Mucosa of stomach (tissue), 1 donor: Measurements from ENCODE around the gene BLTP1.
"Not testable (repeated sequence)": the region's sequence is repeated elsewhere in the genome, so short reads cannot be mapped to it uniquely, and the experiment has no call there.

Source experiments
- H3K27me3 ChIP-seq: one replicate; pipeline ENCODE4 v1.7.0; 2013; ENCODE audit warnings: mild to moderate bottlenecking, low read length; ENCODE audit not compliant: control insufficient read depth, insufficient read depth
- H3K36me3 ChIP-seq: one replicate; pipeline ENCODE4 v1.7.0; 2013; ENCODE audit warnings: low read length; ENCODE audit not compliant: control insufficient read depth, insufficient read depth
- H3K4me1 ChIP-seq: one replicate; pipeline ENCODE4 v1.7.0; 2013; ENCODE audit warnings: mild to moderate bottlenecking, low read length; ENCODE audit not compliant: control insufficient read depth, insufficient read depth
- H3K4me3 ChIP-seq: one replicate; pipeline ENCODE4 v1.7.0; 2013; ENCODE audit warnings: low read length
- H3K9ac ChIP-seq: one replicate; pipeline ENCODE4 v1.7.0; 2013; ENCODE audit warnings: mild to moderate bottlenecking, low read length, moderate library complexity
- H3K9me3 ChIP-seq: one replicate; pipeline ENCODE4 v1.7.0; 2013; ENCODE audit warnings: mild to moderate bottlenecking, low read length, moderate library complexity; ENCODE audit not compliant: control insufficient read depth
- donor health status: Pancreatic carcinoma.

The BLTP1 gene

GRCh38 chr4:122151982-122152710, at the start of gene BLTP1:
TSS of gene BLTP1 (plus strand) at chr4:122152331. CDS start at chr4:122170648, 18,317 bp downstream.
- Histone ChIP-seq H3K9ac (peak within 1 kb of the TSS; percentile 92), H3K36me3 (no peaks in the 10 kb centered on the region), H3K9me3 (no peaks in the 10 kb centered on the region), H3K27me3 (no peaks in the 10 kb centered on the region), H3K4me3 (peak within 1 kb of the TSS; percentile 92), H3K4me1 (no peaks in the 10 kb centered on the region)

GRCh38 chr4:122104184-122104583, 47.9 kb upstream of the BLTP1 start:
- Histone ChIP-seq H3K36me3 (no peaks in the 10 kb centered on the region), H3K27me3 (no peaks in the 10 kb centered on the region), H3K9ac (no peak overlapping the region), H3K4me3 (no peak overlapping the region), H3K4me1 (no peaks in the 10 kb centered on the region), H3K9me3 (no peaks in the 10 kb centered on the region)

- H3K4me3 ChIP-seq, result no peak overlapping the region
- H3K9me3 ChIP-seq, result no peaks in the 10 kb centered on the region
- no peak overlapping the region for H3K9ac ChIP-seq
- H3K4me1 ChIP-seq, result no peaks in the 10 kb centered on the region
- no peaks in the 10 kb centered on the region for H3K36me3 ChIP-seq
- H3K27me3 ChIP-seq, result no peaks in the 10 kb centered on the region
Measured at GRCh38 chr4:122107680-122108079, 44.5 kb upstream of the BLTP1 start.

- not testable (repeated sequence) for H3K36me3 ChIP-seq, H3K27me3 ChIP-seq, H3K4me1 ChIP-seq, H3K4me3 ChIP-seq, H3K9ac ChIP-seq, H3K9me3 ChIP-seq
Measured at GRCh38 chr4:122110304-122110703, 41.8 kb upstream of the BLTP1 start.

GRCh38 chr4:122117743-122118142, 34.4 kb upstream of the BLTP1 start:
- no peaks in the 10 kb centered on the region for H3K4me1 ChIP-seq
- H3K9me3 ChIP-seq, result no peaks in the 10 kb centered on the region
- H3K36me3 ChIP-seq, result no peaks in the 10 kb centered on the region
- H3K4me3 ChIP-seq, result no peak overlapping the region
- no peaks in the 10 kb centered on the region for H3K27me3 ChIP-seq
- H3K9ac ChIP-seq, result no peak overlapping the region

GRCh38 chr4:122118243-122118642, 33.9 kb upstream of the BLTP1 start:
- H3K9me3 ChIP-seq, result no peaks in the 10 kb centered on the region
- no peaks in the 10 kb centered on the region for H3K4me1 ChIP-seq
- no peak overlapping the region for H3K9ac ChIP-seq
- no peaks in the 10 kb centered on the region for H3K36me3 ChIP-seq
- H3K4me3 ChIP-seq, result no peak overlapping the region
- no peaks in the 10 kb centered on the region for H3K27me3 ChIP-seq

GRCh38 chr4:122119739-122120138, 32.4 kb upstream of the BLTP1 start:
- Histone ChIP-seq H3K4me1 (no peaks in the 10 kb centered on the region), H3K4me3 (no peak overlapping the region), H3K9me3 (no peaks in the 10 kb centered on the region), H3K36me3 (no peaks in the 10 kb centered on the region), H3K9ac (no peak overlapping the region), H3K27me3 (no peaks in the 10 kb centered on the region)

GRCh38 chr4:122121593-122121992, 30.5 kb upstream of the BLTP1 start:
- no peak overlapping the region for H3K4me3 ChIP-seq
- no peaks in the 10 kb centered on the region for H3K36me3 ChIP-seq
- no peaks in the 10 kb centered on the region for H3K4me1 ChIP-seq
- no peak overlapping the region for H3K9ac ChIP-seq
- H3K27me3 ChIP-seq, result no peaks in the 10 kb centered on the region
- no peaks in the 10 kb centered on the region for H3K9me3 ChIP-seq

GRCh38 chr4:122122083-122122482, 30.0 kb upstream of the BLTP1 start:
- Histone ChIP-seq H3K4me1 (no peaks in the 10 kb centered on the region), H3K27me3 (no peaks in the 10 kb centered on the region), H3K9me3 (no peaks in the 10 kb centered on the region), H3K9ac (no peak overlapping the region), H3K36me3 (no peaks in the 10 kb centered on the region), H3K4me3 (no peak overlapping the region)

- Histone ChIP-seq H3K9ac (no peak overlapping the region), H3K4me3 (no peak overlapping the region), H3K36me3 (no peaks in the 10 kb centered on the region), H3K27me3 (no peaks in the 10 kb centered on the region), H3K9me3 (no peaks in the 10 kb centered on the region), H3K4me1 (no peaks in the 10 kb centered on the region)
Measured at GRCh38 chr4:122129061-122129460, 23.1 kb upstream of the BLTP1 start.

- Histone ChIP-seq H3K9ac (no peak overlapping the region), H3K4me1 (no peaks in the 10 kb centered on the region), H3K4me3 (no peak overlapping the region), H3K27me3 (no peaks in the 10 kb centered on the region), H3K9me3 (no peaks in the 10 kb centered on the region), H3K36me3 (no peaks in the 10 kb centered on the region)
Measured at GRCh38 chr4:122131562-122132157, 20.5 kb upstream of the BLTP1 start.

GRCh38 chr4:122132891-122133290, 19.2 kb upstream of the BLTP1 start:
- Histone ChIP-seq H3K9me3 (no peaks in the 10 kb centered on the region), H3K9ac (no peak overlapping the region), H3K4me1 (no peaks in the 10 kb centered on the region), H3K27me3 (no peaks in the 10 kb centered on the region), H3K4me3 (no peak overlapping the region), H3K36me3 (no peaks in the 10 kb centered on the region)
